Measurements from ENCODE around the gene CFAP52. TPM values are rescaled to one million over a fixed set of nuclear protein-coding genes. Genes with fewer than 3 reads are reported as not detected.
A peak's percentile ranks its signal among the peaks of the same experiment; 100 is the strongest.
"Not testable (repeated sequence)": the region's sequence is repeated elsewhere in the genome, so short reads cannot be mapped to it uniquely, and the experiment has no call there.

Gene CFAP52
- total RNA-seq, 1 donor from 2014 or later = not detected

DNA sequence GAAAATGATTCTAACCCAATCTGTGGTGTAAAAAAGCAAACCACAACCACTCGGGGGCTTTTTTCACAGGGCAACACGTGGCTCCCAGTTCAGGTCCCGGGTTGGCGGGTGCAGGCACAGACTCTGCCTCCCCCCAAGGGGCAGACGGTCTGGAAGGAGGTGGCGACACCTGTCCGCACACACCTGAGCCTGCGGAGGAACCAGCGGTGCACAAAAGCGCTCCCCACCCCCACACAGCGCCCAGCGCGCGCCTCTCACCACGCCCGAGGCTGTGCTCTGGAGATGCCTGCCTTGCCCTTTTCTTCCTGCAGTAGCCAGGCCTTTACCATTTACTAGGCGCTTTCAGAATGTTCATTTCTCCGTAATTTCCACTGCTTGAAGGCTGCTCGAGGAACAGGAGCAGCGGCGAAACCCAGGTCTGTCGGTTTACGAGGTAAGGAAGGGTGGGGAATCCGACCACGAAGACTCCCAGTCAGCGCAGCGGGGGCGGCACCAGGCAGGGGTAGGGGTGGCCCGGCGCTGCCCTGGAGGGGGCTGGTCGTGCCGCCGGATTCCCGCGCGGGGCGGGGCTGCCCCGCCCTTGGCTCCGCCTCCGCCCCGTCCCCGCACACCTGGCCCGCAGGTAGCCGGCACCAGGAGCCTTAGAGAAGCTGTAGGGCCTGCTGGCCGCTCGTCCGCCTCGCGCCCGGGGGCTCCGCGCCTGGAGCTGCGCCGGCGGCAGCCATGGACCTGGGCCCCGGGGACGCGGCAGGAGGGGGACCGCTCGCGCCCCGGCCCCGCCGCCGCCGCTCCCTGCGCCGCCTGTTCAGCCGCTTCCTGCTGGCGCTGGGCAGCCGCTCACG, 68.7 kb downstream of the CFAP52 start, which contains the start of gene USP43:
USP43 (plus strand) TSS at position 608 of the 842 bp plus-strand sequence; CDS start at position 724, 116 bp downstream.
- ATAC-seq (peak; percentile 82), DNase-seq (ENCODE audit: low spot score) (peak; percentile 79)

DNA sequence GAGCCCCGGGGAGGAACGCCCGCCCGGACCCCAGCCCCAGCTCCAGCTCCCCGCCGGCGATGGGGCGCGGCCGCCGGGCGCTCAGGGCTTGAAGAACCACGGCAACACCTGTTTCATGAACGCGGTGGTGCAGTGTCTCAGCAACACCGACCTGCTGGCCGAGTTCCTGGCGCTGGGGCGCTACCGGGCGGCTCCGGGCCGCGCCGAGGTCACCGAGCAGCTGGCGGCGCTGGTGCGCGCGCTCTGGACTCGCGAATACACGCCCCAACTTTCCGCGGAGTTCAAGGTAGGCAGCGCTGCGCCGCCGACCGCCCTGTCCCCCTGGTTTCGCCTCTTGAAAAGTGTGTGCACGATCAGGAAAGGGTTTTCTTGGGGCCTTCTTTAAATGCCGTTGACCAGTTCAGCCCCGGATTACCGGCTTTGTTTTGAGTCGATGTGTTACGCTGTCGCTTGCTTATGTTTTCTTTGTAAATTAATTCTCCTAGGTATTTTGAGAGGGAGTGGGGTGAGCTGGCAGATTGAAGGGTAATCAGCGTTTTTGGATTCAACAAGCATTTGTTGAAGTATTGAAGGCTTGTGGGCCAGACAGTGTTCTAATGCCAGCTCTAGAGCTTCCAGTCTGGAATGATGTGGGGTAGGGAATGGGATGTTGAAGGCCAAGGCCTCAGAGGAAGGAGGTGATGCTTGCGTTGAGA, 69.6 kb downstream of the CFAP52 start:
- ATAC-seq (peak; percentile 68), DNase-seq (ENCODE audit: low spot score) (peak; percentile 79)

GRCh38 chr17:9646546-9646885, 70.1 kb downstream of the CFAP52 start:
- DNase-seq (ENCODE audit: low spot score) (no peak), ATAC-seq (no peak)

DNA sequence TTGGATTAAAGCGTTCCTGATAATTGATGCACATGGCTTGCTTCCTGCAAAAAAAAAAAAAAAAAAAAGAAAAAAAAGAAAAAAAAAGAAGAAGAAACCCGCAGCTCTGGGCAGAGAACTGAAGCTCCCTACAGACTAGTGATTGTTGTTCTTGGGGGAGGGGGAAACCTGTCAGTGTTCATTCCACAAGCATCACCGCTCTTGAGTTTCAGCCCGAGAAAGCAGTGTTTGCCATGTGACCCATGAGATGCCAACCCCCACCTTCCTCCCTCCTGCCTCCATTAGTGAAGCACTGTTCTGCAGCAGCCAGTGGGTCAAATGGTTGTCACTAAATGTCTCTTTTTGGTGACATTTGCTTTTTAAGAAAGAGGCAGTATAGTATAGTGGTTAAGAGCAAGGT, 70.6 kb downstream of the CFAP52 start:
- ATAC-seq (no peak), DNase-seq (ENCODE audit: low spot score) (no peak)

DNA sequence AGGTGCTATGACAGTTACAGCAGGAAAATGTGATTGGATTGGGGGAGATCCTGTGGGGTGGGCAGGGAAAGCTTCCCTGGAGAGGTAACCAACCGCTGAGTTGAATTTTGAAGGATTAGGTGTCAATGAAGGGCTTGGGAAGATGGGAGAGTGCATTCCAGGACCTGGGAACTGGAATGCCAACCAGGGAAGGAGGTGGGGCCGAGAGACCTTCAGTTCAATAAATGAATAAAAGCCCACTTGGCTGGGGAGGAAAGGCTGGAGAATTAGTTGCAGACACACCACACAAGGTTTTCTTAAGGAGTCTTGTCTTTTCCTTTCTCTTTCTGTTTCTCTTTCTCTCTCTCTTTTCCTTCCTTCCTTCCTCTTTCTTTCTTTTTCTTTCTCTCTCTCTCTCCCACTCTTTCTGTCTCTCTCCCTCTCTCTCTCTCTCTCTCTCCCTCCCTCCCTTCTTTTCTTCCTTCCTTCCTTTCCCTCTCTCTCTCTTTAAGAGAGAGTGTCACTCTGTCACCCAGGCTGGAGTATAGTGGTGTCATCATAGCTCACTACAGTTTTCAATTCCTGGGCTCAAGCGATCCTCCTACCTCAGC, 72.2 kb downstream of the CFAP52 start:
- DNase-seq (ENCODE audit: low spot score) (no peak), ATAC-seq (no peak)

- DNase-seq (ENCODE audit: low spot score) (no peak), ATAC-seq (no peak)
Observed at GRCh38 chr17:9658593-9659211, 82.3 kb downstream of the CFAP52 start.

DNA sequence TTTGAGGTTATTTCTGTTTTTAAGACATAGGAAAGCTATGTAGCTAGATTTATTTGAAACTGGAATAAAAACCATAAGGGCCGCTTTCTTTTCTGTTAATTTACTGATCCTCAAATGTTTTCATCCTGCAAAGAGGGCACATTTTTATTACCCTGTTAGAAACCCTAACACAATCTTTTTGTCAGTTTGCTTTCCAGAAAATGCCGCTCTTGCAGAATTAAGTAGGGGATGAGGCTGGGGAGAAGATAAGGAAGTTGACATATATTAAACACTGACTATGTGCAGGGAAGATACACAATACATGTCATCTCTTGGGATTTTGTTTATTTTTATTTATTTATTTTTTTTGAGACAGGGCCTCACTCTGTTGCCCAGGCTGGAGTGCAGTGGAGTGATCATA, 84.6 kb downstream of the CFAP52 start:
- ATAC-seq (no peak), DNase-seq (ENCODE audit: low spot score) (no peak)

DNA sequence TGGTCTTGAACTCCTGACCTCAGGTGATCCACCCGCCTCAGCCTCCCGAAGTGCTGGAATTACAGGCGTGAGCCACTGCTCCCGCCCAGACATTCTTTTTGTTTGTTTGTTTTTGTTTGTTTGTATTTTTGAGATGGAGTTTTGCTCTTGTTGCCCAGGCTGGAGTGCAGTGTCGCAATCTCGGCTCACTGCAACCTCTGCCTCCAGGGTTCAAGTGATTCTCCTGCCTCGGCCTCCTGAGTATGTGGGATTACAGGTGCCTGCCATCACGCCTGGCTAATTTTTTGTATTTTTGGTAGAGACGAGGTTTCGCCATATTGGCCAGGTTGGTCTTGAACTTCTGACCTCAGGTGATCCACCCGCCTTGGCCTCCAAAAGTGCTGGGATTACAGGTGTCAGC, 87.1 kb downstream of the CFAP52 start:
- DNase-seq (ENCODE audit: low spot score); ATAC-seq: not testable (repeated sequence)

DNA sequence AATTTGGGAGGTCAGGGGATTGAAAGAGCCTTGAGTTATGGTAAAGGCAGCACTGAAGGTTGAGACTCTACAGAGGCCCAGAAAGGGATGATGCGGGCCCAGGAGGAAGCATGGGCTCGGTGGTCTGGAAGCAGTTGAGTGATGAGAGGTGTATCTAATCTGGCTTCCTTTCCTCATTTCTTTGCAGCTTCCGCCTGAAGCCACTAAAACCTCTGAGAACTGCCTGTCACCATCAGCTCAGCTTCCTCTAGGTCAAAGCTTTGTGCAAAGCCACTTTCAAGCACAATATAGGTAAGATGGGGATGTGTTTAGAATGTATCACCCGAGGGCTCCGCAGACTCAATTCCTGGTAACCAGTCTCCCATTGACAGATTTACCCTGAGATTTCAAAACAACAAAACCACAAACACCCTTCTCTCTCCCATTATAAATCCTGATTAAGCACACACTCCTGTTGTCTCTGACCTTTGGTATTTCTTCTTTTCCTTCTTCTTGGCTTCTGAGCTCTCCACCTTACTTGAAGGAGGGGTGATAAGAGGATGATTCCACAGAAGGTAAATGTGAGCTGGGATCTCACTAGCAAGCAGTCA, 90.1 kb downstream of the CFAP52 start:
- DNase-seq (ENCODE audit: low spot score) = no peak
- no peak for ATAC-seq

- DNase-seq (ENCODE audit: low spot score) (no peak), ATAC-seq (no peak)
Observed at GRCh38 chr17:9668517-9668916, 92.1 kb downstream of the CFAP52 start.

- ATAC-seq (no peak), DNase-seq (ENCODE audit: low spot score) (no peak)
Observed at GRCh38 chr17:9669551-9670008, 93.1 kb downstream of the CFAP52 start.

DNA sequence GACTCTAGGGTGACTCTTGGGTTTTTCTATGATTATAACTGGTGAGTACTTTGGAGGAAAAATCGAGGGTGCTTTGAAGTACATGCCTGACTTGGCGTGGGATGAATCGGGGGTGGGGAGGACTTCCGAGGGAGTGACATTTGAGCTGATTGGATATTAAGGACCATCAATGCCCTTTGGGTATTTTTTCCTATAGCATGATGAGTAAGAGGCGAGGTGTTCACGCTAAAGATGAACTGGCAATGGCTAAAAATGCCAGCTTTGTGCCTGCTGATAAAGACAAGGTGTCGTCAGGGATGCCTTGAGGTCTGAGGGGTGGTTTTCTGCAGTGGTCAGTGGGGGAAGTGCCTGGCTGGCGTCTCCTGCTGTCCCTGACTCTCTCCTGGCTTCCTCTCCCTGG, 94.2 kb downstream of the CFAP52 start:
- DNase-seq (ENCODE audit: low spot score) (no peak), ATAC-seq (no peak)

GRCh38 chr17:9671559-9671958, 95.1 kb downstream of the CFAP52 start:
- no peak for DNase-seq (ENCODE audit: low spot score)
- no peak for ATAC-seq

- no peak for ATAC-seq
- no peak for DNase-seq (ENCODE audit: low spot score)
Observed at GRCh38 chr17:9672266-9672665, 95.8 kb downstream of the CFAP52 start.

GRCh38 chr17:9672691-9673090, 96.2 kb downstream of the CFAP52 start:
- ATAC-seq (no peak), DNase-seq (ENCODE audit: low spot score) (no peak)

GRCh38 chr17:9676084-9676483, 99.6 kb downstream of the CFAP52 start:
- DNase-seq (ENCODE audit: low spot score) (no peak), ATAC-seq (peak; percentile 60)

DNA sequence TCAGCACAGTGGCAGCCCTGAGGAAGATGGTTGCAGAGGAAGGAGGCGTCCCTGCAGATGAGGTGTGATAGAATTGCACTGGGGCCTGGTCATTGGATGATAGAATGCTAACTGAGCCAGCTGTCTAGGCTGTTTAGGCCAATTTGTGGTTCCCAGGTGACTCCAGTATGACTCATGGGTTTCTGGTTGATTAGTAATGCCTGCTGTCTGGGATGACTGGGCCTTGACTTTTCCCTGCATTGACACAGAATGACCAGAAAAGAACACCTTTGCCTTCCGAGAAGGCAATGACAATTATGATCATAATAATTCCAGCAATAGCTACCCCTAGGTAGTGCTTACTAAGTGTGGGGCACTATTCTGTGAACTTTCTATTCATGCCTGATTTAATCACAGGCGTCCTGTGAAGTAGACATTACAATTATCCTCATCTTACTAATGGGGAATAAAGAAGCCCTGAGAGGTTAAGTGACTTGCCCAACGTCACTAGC, 100.4 kb downstream of the CFAP52 start:
- DNase-seq (ENCODE audit: low spot score) (peak; percentile 26), ATAC-seq (no peak)

DNA sequence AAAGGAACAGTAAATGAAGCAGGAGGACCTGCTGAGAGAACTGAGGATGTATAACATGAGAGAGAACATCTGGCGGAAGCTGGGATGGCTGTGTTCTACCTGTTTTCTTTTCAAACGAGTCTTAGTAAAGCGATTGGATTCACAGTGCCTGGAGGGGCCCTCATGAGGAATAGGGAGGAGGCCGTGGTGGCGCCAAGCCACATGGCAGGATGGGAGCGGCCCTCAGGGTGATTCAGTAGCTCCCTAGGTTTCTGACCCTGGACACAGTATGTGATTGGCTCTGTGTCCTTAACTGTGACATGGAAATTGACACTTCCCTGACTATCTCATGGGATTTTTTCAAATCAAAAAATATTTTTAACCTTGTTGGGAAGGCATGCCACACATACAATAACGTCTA, 101.0 kb downstream of the CFAP52 start:
- ATAC-seq = no peak
- DNase-seq (ENCODE audit: low spot score) = peak; percentile 27

DNA sequence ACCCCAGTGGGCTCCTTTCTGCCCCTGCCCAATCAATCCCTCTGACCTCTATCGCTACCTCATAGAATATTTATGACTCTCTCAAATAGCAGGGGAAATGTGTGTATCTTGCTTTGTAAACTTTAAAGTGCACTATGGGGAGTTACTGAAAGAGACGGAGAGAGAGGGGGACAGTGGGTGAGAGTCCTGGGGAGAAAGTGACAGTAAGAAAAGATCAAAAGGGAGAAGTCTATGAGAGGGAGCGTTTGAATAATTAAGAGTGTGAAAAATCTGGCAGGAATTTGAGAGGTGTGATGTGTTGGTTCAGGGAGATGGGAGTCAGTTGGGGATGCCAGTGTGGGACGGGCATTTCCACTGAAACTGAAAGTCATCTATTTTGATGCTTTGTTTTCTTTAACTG, 101.5 kb downstream of the CFAP52 start:
- ATAC-seq = no peak
- DNase-seq (ENCODE audit: low spot score) = no peak

DNA sequence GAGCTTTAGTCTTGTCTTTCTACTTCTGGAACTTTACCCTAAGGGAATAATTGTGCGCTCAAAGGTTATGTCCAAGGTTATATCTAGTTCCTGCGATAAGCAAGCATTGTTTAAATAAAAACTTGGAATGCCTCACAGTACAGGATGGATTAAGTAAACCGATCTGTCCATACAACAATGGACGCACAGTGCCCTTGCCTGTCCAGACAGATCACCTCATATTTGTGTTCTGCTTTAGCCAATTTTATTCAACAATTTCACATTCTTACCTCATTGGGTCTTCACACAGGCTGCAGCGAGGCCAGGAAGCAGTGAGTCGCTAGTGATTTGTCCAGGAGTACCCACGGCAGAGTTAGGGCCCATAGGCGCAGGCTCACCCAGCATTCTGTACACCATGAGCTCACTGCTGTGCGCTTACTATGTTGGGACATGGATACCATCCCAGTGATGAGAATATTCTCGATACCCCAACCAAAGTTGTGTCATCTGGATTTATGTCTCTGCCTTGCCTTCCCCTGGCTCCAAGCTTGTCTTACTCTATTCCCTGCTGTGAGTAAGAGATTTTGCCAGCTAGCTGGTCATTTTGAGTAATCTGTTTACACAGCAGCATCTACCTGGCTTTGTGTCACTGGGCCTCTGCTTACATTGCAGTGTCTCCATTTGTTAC, 108.6 kb downstream of the CFAP52 start:
- DNase-seq (ENCODE audit: low spot score) = peak; percentile 61
- ATAC-seq = peak; percentile 87

All from left lobe of liver (tissue), 2 donors.